NCI-H2029 treated with DMSO at 0.1 percent for 48 hours (cell line): ENCODE results near the gene RPN2.

ENCODE experiments used
- DNase-seq: peaks from one replicate; lab custom pipeline; 2025; lab: John Stamatoyannopoulos, UW

The RPN2 gene

DNA sequence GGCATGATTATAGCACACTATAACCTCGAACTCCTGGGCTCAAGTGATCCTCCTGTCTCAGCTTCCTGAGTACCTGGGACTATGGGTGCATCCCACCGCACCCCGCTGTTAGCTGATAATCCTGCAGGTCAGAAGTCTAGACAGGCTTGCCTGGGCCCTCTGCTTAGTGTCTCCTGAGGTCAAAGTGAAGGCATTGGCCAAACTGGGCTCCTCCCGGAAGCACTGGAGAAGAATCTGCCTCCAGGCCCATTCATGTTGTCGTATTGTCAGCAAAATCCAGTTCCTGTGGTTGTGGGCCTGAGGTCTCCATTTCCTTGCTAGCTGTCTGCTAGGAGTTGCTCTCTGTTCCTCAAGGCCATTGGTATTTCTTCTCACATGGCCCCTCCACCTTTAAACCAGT, 6.6 kb downstream of the RPN2 start:
- no peak for DNase-seq

DNA sequence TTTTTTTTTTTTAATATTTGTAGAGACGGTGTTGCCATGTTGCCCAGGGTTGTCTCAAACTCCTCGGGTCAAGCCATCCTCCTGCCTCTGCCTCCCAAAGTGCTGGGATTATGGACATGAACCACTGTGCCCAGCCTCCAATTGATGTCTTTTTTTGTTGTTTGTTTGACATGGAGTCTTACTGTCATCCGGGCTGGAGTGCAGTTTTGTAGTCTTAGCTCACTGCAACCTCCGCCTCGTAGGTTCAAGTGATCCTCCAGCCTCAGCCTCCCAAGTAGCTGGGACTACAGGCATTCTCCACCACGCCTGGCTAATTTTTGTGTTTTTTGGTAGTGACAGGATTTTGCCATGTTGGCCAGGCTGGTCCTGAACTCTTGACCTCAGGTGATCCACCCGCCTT, 9.7 kb downstream of the RPN2 start:
- no peak for DNase-seq

DNA sequence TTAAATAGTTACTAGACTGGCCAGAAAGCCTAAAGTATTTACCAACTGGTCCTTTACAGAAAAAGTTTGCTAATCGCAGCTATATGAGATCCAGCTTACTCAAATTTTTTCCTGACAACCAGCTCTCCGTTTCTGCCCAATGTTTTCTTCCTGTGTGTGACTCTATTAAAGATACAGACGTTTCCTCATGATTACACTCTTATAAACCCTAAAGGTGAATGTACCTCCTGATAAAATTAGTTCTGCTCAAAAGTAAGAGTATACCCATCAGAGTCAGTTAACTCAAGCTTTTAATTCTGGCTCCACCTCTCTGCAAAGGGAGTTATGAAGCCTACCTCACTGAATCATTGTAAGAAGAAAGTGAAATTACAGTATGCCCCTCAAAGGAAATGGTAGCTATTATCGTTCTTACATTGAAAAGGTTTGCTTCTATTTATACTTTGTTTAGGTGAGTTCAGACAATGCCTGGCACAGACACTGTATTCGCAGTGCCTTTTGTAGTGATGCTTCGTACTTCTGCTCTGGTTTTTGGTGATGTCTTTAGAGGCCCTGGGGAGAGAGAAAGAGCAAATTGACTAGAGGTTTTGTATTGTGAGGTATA, 10.4 kb downstream of the RPN2 start:
- DNase-seq, result no peak

DNA sequence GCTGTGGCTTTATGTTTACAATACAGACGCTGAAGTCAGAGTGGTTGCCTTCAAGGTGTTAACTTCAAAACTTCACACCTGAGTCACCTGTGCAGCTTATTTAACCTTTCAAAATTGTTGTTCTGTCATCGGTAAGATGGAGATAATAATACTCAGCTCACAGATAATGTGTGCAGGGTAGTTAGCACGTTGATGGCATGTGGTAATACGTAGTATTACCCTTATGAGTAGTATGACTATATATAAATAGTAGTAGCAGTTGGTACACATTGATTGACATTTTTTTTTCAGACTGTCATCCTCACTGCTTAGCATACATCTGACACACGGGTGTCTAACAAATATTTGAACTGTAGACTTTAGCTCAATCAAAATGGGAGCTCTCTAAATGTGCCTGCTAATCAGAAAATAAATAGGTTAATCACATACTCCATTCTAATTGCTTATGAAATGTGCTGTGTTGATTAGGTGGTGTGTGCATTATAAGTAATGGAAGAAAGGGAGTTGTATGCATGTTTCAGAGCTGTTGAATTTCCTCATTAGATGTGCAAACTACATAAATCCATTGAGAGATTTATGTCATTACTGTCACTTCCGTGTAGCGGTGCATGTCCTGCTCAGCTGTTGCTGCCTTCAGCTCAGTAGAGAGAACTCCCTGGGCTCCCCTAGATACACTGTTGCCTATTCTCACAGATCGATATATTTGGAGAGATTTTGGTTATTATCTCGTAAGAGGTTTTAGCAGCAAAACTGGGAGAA, 11.4 kb downstream of the RPN2 start:
- no peak for DNase-seq

DNA sequence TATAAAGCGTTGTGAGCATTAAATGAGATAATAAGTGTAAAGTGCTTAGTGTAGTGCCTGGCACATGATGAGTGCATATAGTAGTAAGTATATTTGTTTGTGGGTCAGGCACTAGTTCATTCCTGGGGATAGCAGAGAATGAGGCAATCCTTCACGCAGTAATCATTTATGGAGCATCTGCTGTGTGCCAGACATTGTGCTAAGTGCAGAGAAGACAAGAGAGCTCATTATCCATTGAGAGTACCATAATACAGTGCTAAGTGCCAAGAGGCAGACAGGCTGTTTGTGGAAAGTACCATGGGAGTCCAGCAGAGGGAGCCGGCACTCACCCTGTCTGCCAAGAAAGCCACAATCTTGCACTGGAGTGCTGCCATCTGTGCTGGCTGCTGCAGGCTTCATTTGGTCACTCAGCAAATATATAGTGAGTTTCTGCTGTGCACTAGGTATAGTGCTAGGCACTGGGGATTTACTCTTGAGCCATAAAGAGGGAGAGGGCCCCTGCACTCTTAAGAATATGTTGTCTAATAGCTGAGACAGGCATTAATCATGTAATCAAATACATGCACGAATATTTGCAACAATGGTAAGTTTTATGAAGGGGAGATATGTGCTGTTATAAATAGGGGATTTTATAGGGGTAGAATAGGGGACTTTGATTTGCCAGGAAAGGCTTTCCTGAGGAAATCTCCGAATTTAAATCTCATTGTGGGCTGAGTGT, 13.2 kb downstream of the RPN2 start:
- peak; percentile 91 for DNase-seq

DNA sequence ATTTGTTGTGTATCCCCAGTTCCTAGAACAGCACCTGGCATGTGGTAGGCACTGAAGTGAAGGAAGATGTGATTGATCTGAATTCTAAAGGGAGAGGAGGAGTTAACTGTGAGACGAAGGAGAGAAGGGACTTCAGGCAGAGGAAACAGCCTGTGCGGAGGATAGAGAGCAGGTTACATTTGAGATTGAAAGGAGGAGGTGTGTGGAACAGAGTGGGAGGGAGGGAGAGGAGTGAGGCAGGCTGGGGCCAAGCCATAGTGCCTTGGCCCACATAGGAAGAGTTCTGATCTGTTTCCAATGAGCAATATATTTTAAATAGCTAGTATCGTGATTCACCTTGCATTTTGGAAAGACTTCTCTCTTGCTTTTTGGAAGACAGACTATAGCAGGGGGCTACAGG, 14.1 kb downstream of the RPN2 start:
- DNase-seq, result no peak

DNA sequence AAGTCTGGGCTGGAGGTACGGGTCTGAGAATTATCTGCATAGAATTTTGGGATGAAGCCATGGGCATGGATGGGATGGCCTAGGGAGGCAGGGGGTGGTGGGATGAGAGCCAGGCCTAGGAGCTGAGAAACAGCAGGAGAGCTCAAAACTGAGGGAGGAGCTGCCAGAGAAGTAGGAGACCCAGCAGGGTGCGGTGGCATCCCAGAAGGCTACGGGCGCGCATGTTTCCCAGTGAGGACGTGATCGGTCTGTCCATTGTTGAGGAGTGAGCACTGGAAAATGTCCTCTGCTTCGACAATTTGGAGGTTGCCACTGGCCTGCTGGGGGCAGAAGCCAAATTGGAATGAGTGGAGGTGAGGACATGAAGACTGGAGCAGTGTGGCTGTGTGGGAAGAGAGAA, 14.7 kb downstream of the RPN2 start:
- DNase-seq, result no peak

DNA sequence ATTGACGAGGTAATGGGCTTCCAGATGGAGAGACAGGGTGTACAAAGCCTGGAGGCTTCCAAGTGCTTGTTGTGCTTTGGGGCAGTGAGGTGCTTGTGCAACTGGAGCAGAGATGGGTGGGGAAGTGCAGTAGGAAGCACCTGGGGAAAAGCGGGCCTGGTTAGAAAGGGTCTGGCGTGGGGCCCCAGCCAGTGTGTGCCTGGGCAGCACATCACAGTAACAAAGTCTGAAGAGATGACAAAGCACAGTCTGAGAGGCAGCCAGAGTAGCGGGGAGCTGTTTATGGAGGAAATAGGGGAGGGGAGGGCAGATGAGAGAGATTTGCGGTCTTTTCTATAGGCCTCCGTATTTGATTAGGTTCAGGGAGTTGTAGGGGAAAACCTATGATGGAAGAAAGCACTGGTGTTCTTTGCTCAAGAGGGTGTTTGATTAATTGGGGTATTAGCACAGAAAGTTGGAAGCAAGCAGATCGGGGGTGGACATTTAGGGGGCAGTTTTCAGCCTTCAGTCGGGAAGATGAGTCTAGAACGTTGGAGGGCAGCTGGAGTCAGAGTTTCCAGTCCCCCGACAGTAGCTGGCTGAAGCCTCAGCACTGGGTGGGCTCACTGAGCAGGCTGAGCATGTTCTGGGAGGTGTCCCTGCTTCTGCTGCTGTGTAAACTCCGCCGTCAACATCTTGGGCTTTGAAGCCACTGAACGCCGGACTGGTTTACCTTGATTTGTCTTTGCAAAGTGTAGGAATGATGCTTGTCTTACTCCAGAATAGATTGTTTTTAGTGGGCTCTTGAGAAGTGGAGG, 15.7 kb downstream of the RPN2 start:
- DNase-seq, result no peak

DNA sequence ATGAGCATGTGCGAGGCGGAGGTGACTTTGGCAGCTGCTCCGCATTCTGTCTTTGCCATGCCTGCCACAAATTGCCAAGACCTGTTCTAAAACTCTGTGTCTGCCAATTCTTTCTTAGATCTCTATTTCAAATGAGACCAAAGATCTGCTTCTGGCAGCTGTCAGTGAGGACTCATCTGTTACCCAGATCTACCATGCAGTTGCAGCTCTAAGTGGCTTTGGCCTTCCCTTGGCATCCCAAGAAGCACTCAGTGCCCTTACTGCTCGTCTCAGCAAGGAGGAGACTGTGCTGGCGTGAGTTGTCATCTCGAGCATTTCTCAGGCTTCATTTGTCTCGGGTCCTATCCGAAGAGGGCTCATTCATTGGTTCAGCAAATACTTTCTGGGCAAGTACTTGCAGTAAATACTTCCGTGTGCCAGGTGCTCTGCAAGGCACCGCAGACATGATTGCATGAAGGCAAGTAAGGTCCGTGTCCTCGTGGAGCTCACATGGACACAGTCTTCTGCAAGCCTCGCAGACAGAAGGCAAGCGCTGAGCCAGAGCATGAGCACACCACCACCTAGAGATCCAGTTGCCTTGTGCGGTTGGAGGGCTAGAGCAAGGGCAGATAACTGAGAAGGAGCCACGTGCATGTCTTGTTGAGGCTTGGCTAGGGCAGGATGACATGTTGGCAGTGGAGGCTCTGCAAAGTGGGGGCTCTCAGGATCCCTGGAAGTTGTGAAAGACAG, 20.0 kb downstream of the RPN2 start:
- no peak for DNase-seq

DNA sequence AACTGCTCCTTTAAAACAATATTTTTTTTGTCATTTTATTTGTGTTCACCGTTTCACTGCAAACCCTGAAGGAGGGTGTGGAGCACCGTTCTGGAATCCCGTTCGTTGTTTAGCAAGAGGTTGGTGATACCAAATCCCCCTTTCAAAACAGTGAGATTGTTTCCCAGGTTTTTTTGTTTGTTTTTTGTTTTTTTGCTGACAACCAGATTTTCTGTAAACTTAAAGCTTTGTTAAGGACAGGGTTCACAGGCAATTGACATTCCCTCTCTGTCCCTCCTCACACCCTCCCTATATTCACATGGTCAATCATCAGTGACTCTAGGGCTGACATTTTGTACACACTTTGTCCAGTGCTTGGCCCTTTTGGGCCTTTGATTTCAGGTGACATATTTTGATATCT, 21.2 kb downstream of the RPN2 start:
- no peak for DNase-seq

DNA sequence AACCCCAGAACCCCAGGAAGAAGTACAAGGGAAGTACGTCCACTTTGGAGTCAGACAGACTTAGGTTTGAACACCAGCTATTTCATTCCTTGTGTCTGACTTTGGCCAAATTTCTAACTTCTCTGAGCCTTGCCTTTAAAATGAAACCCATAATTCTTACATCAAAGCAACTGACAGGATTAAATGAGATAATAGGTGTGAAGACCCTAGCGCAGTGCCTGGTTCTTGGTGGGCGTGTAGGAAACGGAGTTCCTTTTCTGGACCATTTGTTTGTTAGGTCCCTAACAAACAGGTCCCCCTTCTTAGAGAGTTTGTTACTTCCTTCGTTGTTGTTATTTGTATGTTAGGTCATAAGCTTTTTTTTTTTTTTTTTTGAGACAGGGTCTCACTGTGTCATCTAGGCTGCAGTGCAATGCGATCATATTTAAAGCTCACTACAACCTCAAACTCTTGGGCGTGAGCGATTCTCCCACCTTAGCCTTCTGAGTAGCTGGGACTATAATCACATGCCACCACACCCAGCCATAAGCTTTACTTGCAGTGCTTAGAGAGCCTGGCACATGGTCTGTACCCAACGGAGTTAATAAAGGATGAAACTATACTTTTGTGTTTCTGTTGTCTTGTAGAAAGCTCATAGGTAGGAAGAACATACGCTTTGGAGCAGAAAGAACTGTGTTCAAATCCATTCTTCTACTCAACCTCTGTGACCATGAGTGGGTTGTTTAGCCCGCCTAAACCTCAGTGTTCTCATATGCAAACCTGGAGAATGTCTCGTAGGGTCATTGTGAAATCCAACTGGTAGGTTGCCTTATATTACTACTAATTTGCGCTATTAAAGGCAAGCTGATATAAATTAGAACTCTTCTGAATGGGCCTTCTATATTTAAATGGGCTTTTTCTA, 22.0 kb downstream of the RPN2 start:
- no peak for DNase-seq

DNA sequence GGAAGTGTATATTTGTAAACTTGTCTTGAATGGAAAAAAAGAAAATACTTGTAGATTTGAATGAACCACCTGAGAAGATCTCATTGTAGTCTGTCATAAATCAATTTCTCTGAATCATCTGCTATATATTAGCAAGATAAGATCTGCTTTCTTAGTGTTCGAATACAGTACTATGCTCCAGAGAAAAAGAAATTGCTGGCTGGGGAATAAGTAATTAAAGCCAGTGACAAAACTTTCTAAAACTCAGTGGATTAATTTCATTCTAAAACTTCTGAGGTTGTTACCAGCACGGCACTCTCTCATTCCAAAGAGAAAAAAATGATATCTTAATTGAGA, 22.7 kb downstream of the RPN2 start:
- no peak for DNase-seq

DNA sequence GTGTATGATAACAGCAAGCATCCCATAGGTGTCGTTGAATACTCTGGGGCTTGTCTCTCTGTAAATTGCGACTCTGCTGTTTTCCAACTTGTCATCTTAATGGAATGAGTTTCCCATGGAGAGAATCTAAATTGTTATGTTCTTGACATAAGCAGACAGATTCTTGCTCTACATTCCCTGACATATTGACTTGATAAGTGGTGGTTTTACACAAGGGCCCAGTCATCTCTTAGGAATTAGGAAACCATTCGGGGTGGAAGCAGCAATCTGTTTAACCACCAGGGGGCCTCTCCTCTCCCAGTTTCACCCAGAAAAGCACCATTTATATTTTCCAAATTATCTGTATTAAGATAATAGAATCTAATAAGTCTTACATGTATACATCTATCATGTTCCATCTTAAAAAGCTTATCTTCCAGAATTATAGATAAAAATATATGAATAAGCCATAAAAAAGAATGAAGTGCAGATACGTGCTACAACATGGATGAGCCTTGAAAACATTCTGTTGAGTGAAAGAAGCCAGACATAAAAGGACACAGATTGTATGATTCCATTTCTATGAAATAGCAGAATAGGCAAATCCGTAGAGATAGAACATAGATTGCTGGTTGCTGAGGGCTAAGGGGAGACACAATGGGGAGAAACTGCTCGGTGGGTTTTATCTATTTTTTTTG, 23.3 kb downstream of the RPN2 start:
- no peak for DNase-seq

DNA sequence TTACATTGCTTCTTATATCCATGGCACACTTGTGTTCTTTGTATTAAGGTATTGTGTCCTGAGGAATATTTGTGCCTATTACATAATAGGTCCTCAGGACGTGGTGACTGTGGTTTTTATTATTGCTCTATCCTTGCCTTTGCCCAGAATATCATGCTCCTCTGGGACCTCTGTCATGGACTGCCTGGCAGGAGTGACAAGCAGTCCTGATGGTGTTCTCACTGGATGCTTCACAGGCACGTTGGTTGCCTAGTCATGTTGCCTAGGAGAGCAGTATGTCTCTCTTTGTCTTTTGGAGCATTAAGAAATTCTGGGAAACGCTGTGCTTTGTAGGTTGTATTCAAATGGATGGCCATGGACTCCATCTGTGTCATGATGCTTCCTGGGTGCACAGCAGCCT, 24.9 kb downstream of the RPN2 start:
- no peak for DNase-seq

DNA sequence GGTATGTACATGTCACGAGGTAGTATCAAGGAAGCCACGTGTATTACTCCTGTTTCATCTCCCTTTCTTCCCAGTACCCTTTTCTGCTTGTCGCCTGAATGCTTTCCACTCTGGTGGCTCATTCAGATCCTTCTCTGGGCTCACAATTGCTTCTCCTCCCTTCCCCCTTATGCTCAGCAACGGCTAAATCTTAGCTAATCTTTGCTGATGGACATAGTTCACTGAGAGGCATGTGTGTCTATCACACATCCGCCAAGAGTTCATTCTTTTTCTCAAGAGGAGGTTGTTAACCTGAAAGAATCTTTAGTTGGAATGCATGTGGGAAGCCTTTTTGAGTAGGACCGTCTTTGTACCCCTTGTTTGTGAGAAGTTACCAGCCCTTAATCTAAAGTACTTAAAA, 26.0 kb downstream of the RPN2 start:
- no peak for DNase-seq

DNA sequence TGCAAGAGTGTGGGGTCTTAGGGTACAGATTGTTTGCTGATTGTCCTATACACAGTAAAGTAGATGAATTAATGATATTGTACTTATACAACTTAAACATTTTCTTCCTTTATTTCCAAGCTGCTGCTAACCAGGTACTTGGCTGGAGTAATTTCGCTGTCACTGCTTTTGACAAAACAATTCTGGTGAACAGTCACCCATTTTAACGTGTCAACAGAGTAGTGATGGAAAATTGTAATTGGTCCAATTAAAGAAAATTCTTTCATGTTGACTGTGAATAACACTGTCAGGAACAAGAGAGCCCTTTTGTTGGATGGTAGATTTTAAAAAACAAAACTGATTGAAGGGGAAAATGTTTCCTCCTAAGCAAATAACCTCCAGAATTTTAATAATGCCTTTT, 26.7 kb downstream of the RPN2 start:
- no peak for DNase-seq

DNA sequence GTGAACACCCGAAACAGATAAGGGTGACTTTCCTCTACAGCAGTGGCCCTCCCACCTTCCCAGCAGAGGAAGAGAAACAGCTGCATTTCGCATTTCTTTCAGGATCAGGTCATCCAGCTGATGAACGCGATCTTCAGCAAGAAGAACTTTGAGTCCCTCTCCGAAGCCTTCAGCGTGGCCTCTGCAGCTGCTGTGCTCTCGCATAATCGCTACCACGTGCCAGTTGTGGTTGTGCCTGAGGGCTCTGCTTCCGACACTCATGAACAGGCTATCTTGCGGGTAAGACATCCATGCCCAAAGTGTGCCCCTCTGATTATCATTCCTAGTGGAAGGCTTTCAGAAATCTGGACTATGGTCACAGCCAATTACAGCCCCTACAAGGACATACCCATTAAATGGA, 28.0 kb downstream of the RPN2 start:
- no peak for DNase-seq

DNA sequence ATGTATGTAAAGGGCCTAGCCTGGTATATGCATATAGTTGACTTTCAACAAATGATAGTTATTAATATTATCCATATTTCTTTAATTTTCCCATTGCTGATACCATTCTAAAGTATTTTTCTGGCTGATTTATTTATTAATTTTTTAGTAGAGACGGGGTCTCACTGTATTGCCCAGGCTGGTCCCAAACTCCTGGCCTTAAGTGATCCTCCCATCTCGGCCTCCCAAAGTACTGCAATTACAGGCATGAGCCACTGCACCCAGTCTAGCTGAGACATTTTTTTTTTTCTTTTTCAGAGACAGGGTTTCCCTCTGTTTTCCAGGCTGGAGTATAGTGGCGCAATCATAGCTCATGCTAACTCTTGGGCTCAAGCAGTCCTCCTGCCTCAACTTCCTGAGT, 30.1 kb downstream of the RPN2 start:
- no peak for DNase-seq

DNA sequence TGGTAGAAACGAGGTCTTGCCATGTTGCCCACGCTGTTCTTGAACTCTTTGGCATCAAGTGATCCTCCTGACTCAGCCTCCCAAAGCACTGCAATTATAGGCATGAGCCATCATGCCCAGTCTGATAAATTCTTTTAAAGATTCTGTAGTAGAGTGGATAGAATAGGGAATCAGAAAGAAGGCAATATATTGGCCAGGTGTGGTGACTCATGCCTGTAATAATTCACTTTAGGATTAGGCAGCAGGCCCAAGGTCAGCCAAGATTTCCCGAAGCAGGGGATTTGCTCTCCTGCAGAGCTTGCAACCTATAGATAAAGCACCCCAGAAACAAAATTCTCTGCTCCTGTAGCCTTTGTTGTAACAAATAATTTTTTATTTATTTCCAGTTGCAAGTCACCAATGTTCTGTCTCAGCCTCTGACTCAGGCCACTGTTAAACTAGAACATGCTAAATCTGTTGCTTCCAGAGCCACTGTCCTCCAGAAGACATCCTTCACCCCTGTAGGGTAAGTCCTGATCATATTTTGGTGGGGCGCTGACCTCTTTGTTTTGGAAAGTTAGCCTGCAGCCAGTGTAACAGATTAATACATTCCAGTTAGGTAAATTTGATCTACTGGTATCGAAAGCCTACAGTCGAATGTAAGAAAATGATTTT, 30.7 kb downstream of the RPN2 start:
- no peak for DNase-seq

DNA sequence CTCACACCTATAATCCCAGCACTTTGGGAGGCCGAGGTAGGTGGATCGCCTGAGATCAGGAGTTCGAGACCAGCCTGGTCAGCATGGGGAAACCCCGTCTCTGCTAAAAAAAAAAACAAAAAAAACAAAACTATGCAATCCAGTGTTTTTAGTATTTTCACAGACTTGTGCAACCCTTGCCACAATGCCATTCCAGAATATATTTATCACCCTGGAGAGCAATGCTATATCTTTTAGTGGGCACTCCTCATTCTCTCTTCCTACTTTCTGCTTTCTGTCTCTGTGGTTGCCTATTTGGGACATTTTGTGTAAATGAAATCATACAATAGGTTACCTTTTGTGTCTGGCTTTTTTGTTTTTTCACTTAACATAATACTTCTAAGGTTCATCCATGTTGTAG, 39.3 kb downstream of the RPN2 start:
- DNase-seq, result no peak
